HepG2 (cell line): ENCODE data around the gene CHML. TPM values are rescaled to one million over a fixed set of nuclear protein-coding genes. Genes with fewer than 3 reads are reported as not detected.

Experiments
- BORCS8-MEF2B ChIP-seq: sonication (generic); formaldehyde crosslinking; IDR thresholded peaks from 2 replicates; pipeline ENCODE4 v1.8.0; 2022; ENCODE audit warnings: mild to moderate bottlenecking, missing genetic modification reagents
- DR1 ChIP-seq: sonication (generic); formaldehyde crosslinking; IDR thresholded peaks from 2 replicates; pipeline ENCODE4 v1.8.0; 2021; ENCODE audit warnings: mild to moderate bottlenecking, missing genetic modification reagents, inconsistent platforms
- GPBP1L1 ChIP-seq: sonication (generic); formaldehyde crosslinking; IDR thresholded peaks from 2 replicates; pipeline ENCODE4 v1.5.0; 2020; ENCODE audit warnings: mild to moderate bottlenecking, missing genetic modification reagents
- MAFK ChIP-seq, 2 experiments: IDR thresholded peaks in 1 of 2; conservative IDR thresholded peaks in 1 of 2; 2 replicates each; pipeline ENCODE4 v1.6.1; 2011; ENCODE audit warnings: improper control_type of control experiment in 2 of 2, low read length in 2 of 2
- REST ChIP-seq, 2 experiments: IDR thresholded peaks; 2 replicates each; pipeline ENCODE4 v1.6.1; 2011 to 2012; ENCODE audit warnings: low read length in 2 of 2, borderline replicate concordance in 1 of 2, low read depth in 1 of 2, mild to moderate bottlenecking in 1 of 2, moderate library complexity in 1 of 2
- SMAD9 ChIP-seq: sonication (generic); formaldehyde crosslinking; IDR thresholded peaks from 2 replicates; pipeline ENCODE4 v1.5.1; 2020; ENCODE audit warnings: mild to moderate bottlenecking, missing genetic modification reagents
- ZFP37 ChIP-seq: sonication (generic); formaldehyde crosslinking; IDR thresholded peaks from 2 replicates; pipeline ENCODE4 v1.4.0; 2020; ENCODE audit warnings: missing genetic modification reagents, borderline replicate concordance
- ZNF251 ChIP-seq: sonication (generic); formaldehyde crosslinking; IDR thresholded peaks from 2 replicates; pipeline ENCODE4 v1.9.0; 2021; ENCODE audit warnings: mild to moderate bottlenecking, missing genetic modification reagents
- ZNF3 ChIP-seq: IDR thresholded peaks from 2 replicates; pipeline ENCODE4 v1.7.0; 2017; ENCODE audit warnings: inconsistent platforms
- ZNF570 ChIP-seq: sonication (generic); formaldehyde crosslinking; IDR thresholded peaks from 2 replicates; pipeline ENCODE4 v1.4.0; 2020; ENCODE audit warnings: mild to moderate bottlenecking, missing genetic modification reagents, borderline replicate concordance
- polyA plus RNA-seq, 8 experiments: library from polyadenylated mRNA; depleted of rRNA in 3 of 8; stranded (reverse) in 7 of 8; unstranded in 1 of 8; fragments of >200 nt; fragmentation: Illumina TruSeq in 4 of 8; extraction: Trizol in 4 of 8; gene quantifications; 2 replicates each; pipeline versions ENCODE4 v1.2.1 to v1.2.3, GENCODE V29; 2011 to 2016; ENCODE audit warnings: low read depth in 4 of 8, missing spikeins in 1 of 8, mixed read lengths in 1 of 8; ENCODE audit not compliant: insufficient read depth in 1 of 8
- total RNA-seq, 5 experiments: library from RNA; depleted of rRNA; stranded (reverse); fragments of >200 nt; fragmentation: Illumina TruSeq; extraction: Trizol; gene quantifications; 2 replicates each; pipeline ENCODE4 v1.2.3, GENCODE V29; 2016; ENCODE audit warnings: low read depth in 1 of 5

The CHML gene
- total and polyA plus RNA-seq, 2 of the 13 experiments (the other 11 are each of a cell fraction or from before 2014, with no cell fraction given): 5.2 to 16.7 TPM

GRCh38 chr1:241640867-241641622, 876 bp upstream of the CHML start (continued):
- TF ChIP-seq BORCS8-MEF2B (CRISPR knock-in tag) (no peak), MAFK (conservative IDR thresholded peaks at IDR 0.05 in 1 of 2, IDR thresholded peaks at IDR 0.05 in 1 of 2; ENCODE audit: low read length in 2 of 2) (no peak), ZNF251 (CRISPR knock-in tag) (no peak), SMAD9 (CRISPR knock-in tag) (no peak), DR1 (no peak), ZNF3 (CRISPR knock-in tag) (no peak), ZFP37 (no peak), REST (IDR thresholded peaks at IDR 0.05; ENCODE audit: borderline replicate concordance in 1 of 2, low read depth in 1 of 2, low read length in 2 of 2) (no peak), ZNF570 (CRISPR knock-in tag) (no peak), GPBP1L1 (CRISPR knock-in tag) (no peak)
